Mononuclear cell (primary cell): Measurements from ENCODE around the gene DGKD. TPM values are rescaled to one million over a fixed set of nuclear protein-coding genes. Genes with fewer than 3 reads are reported as not detected.

Source experiments
- H3K27me3 ChIP-seq: 2 replicates; pipeline ENCODE4 v1.6.0; 2011; ENCODE audit warnings: low read length, control low read depth; ENCODE audit not compliant: insufficient read depth
- H3K4me1 ChIP-seq: 2 replicates; pipeline ENCODE4 v1.5.1; 2011; ENCODE audit warnings: mild to moderate bottlenecking, low read length, control low read depth; ENCODE audit not compliant: insufficient read depth
- H3K4me3 ChIP-seq: 2 replicates; pipeline ENCODE4 v1.5.1; 2011; ENCODE audit warnings: mild to moderate bottlenecking, low read length, moderate library complexity
- H3K9me3 ChIP-seq: 2 replicates; pipeline ENCODE4 v1.5.1; 2011; ENCODE audit warnings: low read depth, mild to moderate bottlenecking, control low read depth, low read length
- total RNA-seq: library from RNA; depleted of rRNA; stranded (reverse); fragments of >200 nt; gene quantifications from one replicate; pipeline ENCODE4 v1.2.3, GENCODE V29; 2012

Gene DGKD
- total RNA-seq, 1 donor = 71.8 TPM

DNA sequence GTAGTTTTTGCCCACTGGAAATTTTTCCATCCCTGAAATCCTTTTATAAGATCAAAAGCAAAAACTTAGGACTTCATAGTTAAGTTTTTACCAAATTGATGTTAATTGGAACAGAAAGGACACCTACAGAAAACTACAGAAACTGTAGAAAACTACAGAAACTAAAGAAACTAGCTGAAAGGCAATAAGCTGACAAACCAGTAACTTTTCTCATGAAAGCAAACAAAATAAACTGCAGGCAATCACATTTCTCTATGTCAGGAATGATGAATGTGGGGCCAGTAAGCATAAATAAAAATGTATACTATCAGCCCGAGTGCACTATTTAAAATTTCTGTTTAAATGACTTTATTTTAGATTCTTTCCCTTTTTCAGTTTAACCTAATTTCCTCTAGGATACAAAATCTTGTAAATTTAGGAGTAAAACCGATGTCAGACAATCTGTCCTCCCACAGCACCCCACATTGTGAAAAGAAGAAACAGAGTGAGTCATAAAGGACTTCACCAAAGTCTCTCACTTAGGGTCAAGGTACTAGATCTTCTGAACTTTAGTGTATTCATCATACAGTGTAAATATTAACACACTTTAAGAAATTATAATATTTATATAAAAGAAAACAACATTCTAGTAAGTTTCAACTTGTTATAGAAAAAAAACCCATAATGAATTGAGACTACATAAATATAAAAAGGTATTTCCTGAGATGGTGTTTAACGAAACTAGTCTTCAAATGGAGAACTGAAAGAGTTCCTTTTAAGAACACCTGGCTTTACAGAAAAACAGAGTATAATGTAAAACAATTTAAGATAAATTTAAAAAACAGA is 165.7 kb downstream of the DGKD start:
- no peaks in the 10 kb centered on the region for H3K27me3 ChIP-seq
- no peak overlapping the region for H3K4me3 ChIP-seq
- no peaks in the 10 kb centered on the region for H3K9me3 ChIP-seq
- no peaks in the 10 kb centered on the region for H3K4me1 ChIP-seq

Other genes starting within 250 kb of the DGKD start
- gene ATG16L1, start 102.8 kb upstream of the DGKD start, total RNA-seq = 102 TPM
- 0.21 TPM for gene SAG, start 46.7 kb upstream of the DGKD start, total RNA-seq
- 6.7 TPM for gene USP40, start 212.3 kb downstream of the DGKD start, total RNA-seq